Adipocyte (in vitro differentiated cells): ENCODE results near the gene SLC47A2.

Experiments
- DNase-seq: peaks from one replicate; pipeline ENCODE4 v3.0.0-alpha.2; 2015; ENCODE audit warnings: low read depth
- H3K27me3 ChIP-seq: replicated peaks from 2 replicates; pipeline ENCODE4 v1.7.0; 2013; ENCODE audit warnings: mild to moderate bottlenecking, low read length, moderate library complexity; ENCODE audit not compliant: control insufficient read depth, insufficient read depth
- H3K36me3 ChIP-seq: 2 replicates; pipeline ENCODE4 v1.7.0; 2013; ENCODE audit warnings: low read length, mild to moderate bottlenecking, moderate library complexity; ENCODE audit not compliant: control insufficient read depth, insufficient read depth, severe bottlenecking
- H3K4me1 ChIP-seq: 2 replicates; pipeline ENCODE4 v1.7.0; 2013; ENCODE audit warnings: mild to moderate bottlenecking, low read length, moderate library complexity; ENCODE audit not compliant: control insufficient read depth, insufficient read depth
- H3K4me3 ChIP-seq: 2 replicates; pipeline ENCODE4 v1.7.0; 2013; ENCODE audit warnings: mild to moderate bottlenecking, low read length, moderate library complexity
- H3K9ac ChIP-seq: 2 replicates; pipeline ENCODE4 v1.7.0; 2013; ENCODE audit warnings: mild to moderate bottlenecking, low read length, moderate library complexity
- H3K9me3 ChIP-seq: 2 replicates; pipeline ENCODE4 v1.7.0; 2013; ENCODE audit warnings: mild to moderate bottlenecking, low read length, moderate library complexity; ENCODE audit not compliant: control insufficient read depth

Gene SLC47A2

GRCh38 chr17:19712436-19713004, 3.9 kb downstream of the SLC47A2 start:
- H3K4me3 ChIP-seq = no peak overlapping the region
- H3K9me3 ChIP-seq = no peaks in the 10 kb centered on the region
- no peaks in the 10 kb centered on the region for H3K4me1 ChIP-seq
- no peak overlapping the region for H3K9ac ChIP-seq
- no peak for DNase-seq
- peaks cover 13% of the 10 kb centered on the region for H3K27me3 ChIP-seq
- no peaks in the 10 kb centered on the region for H3K36me3 ChIP-seq

GRCh38 chr17:19709841-19710240, 6.5 kb downstream of the SLC47A2 start:
- no peak for DNase-seq
- no peaks in the 10 kb centered on the region for H3K4me1 ChIP-seq
- H3K36me3 ChIP-seq = no peaks in the 10 kb centered on the region
- H3K9ac ChIP-seq = no peak overlapping the region
- no peaks in the 10 kb centered on the region for H3K9me3 ChIP-seq
- peaks cover 4% of the 10 kb centered on the region for H3K27me3 ChIP-seq
- H3K4me3 ChIP-seq = no peak overlapping the region

GRCh38 chr17:19708431-19709175, 7.8 kb downstream of the SLC47A2 start:
- no peaks in the 10 kb centered on the region for H3K4me1 ChIP-seq
- no peak overlapping the region for H3K4me3 ChIP-seq
- peaks cover 4% of the 10 kb centered on the region for H3K27me3 ChIP-seq
- no peak for DNase-seq
- H3K9ac ChIP-seq = no peak overlapping the region
- no peaks in the 10 kb centered on the region for H3K9me3 ChIP-seq
- no peaks in the 10 kb centered on the region for H3K36me3 ChIP-seq

GRCh38 chr17:19707728-19708221, 8.6 kb downstream of the SLC47A2 start:
- H3K4me3 ChIP-seq = no peak overlapping the region
- peaks cover 4% of the 10 kb centered on the region for H3K27me3 ChIP-seq
- H3K4me1 ChIP-seq = no peaks in the 10 kb centered on the region
- no peak overlapping the region for H3K9ac ChIP-seq
- no peak for DNase-seq
- H3K36me3 ChIP-seq = no peaks in the 10 kb centered on the region
- H3K9me3 ChIP-seq = no peaks in the 10 kb centered on the region

- no peak overlapping the region for H3K9ac ChIP-seq
- peaks cover 4% of the 10 kb centered on the region for H3K27me3 ChIP-seq
- H3K9me3 ChIP-seq = no peaks in the 10 kb centered on the region
- H3K36me3 ChIP-seq = no peaks in the 10 kb centered on the region
- no peak for DNase-seq
- H3K4me3 ChIP-seq = no peak overlapping the region
- H3K4me1 ChIP-seq = no peaks in the 10 kb centered on the region
Measured at GRCh38 chr17:19706791-19707727, 9.3 kb downstream of the SLC47A2 start.

GRCh38 chr17:19705771-19706770, 10.3 kb downstream of the SLC47A2 start:
- Histone ChIP-seq H3K9ac (no peak overlapping the region), H3K4me3 (no peak overlapping the region), H3K27me3 (peaks cover 4% of the 10 kb centered on the region), H3K36me3 (no peaks in the 10 kb centered on the region), H3K9me3 (no peaks in the 10 kb centered on the region), H3K4me1 (no peaks in the 10 kb centered on the region)
- no peak for DNase-seq

GRCh38 chr17:19705201-19705600, 11.2 kb downstream of the SLC47A2 start:
- H3K27me3 ChIP-seq = peaks cover 4% of the 10 kb centered on the region
- no peaks in the 10 kb centered on the region for H3K4me1 ChIP-seq
- no peak for DNase-seq
- H3K4me3 ChIP-seq = no peak overlapping the region
- no peak overlapping the region for H3K9ac ChIP-seq
- no peaks in the 10 kb centered on the region for H3K36me3 ChIP-seq
- H3K9me3 ChIP-seq = no peaks in the 10 kb centered on the region

- H3K36me3 ChIP-seq = no peaks in the 10 kb centered on the region
- DNase-seq = no peak
- no peak overlapping the region for H3K9ac ChIP-seq
Measured at GRCh38 chr17:19703828-19704613, 12.4 kb downstream of the SLC47A2 start.

GRCh38 chr17:19703106-19703827, 13.1 kb downstream of the SLC47A2 start:
- H3K4me3 ChIP-seq = no peak overlapping the region
- H3K36me3 ChIP-seq = no peaks in the 10 kb centered on the region
- H3K27me3 ChIP-seq = peaks cover 4% of the 10 kb centered on the region
- H3K4me1 ChIP-seq = no peaks in the 10 kb centered on the region
- no peak overlapping the region for H3K9ac ChIP-seq
- DNase-seq = no peak
- no peaks in the 10 kb centered on the region for H3K9me3 ChIP-seq

More at GRCh38 chr17:19703828-19704613, 12.4 kb downstream of the SLC47A2 start:
- peaks cover 4% of the 10 kb centered on the region for H3K27me3 ChIP-seq
- no peak overlapping the region for H3K4me3 ChIP-seq
- no peaks in the 10 kb centered on the region for H3K4me1 ChIP-seq
- no peaks in the 10 kb centered on the region for H3K9me3 ChIP-seq
